Measurements from ENCODE around the gene LILRA2. TPM values are rescaled to one million over a fixed set of nuclear protein-coding genes. Genes with fewer than 3 reads are reported as not detected.
"Not testable (repeated sequence)": the region's sequence is repeated elsewhere in the genome, so short reads cannot be mapped to it uniquely, and the experiment has no call there.

LILRA2 gene
- total and polyA plus RNA-seq, 2 of the 13 experiments (the other 11 are each of a cell fraction or from before 2014, with no cell fraction given) = 0.53 TPM; not detected in 1

DNA sequence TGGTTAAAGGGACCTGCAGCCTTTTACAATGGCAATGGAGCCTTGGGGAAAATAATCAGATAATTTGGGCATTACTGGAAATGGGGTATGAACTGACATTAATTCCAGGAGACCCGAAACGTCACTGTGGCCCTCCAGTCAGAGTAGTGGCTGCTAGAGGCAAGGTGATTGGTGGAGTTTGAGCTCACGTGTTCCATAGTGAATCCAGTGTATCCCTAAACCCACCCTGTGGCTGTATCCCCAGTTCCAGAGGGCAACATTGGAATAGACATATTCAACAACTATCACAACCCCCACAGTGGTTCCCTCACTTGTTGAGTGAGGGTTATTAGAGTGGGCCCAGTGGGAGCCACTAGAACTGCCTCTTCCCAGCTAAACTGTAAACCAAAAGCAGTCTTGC is 3.3 kb upstream of the LILRA2 start (continued):
- TF ChIP-seq, protein P1, sequence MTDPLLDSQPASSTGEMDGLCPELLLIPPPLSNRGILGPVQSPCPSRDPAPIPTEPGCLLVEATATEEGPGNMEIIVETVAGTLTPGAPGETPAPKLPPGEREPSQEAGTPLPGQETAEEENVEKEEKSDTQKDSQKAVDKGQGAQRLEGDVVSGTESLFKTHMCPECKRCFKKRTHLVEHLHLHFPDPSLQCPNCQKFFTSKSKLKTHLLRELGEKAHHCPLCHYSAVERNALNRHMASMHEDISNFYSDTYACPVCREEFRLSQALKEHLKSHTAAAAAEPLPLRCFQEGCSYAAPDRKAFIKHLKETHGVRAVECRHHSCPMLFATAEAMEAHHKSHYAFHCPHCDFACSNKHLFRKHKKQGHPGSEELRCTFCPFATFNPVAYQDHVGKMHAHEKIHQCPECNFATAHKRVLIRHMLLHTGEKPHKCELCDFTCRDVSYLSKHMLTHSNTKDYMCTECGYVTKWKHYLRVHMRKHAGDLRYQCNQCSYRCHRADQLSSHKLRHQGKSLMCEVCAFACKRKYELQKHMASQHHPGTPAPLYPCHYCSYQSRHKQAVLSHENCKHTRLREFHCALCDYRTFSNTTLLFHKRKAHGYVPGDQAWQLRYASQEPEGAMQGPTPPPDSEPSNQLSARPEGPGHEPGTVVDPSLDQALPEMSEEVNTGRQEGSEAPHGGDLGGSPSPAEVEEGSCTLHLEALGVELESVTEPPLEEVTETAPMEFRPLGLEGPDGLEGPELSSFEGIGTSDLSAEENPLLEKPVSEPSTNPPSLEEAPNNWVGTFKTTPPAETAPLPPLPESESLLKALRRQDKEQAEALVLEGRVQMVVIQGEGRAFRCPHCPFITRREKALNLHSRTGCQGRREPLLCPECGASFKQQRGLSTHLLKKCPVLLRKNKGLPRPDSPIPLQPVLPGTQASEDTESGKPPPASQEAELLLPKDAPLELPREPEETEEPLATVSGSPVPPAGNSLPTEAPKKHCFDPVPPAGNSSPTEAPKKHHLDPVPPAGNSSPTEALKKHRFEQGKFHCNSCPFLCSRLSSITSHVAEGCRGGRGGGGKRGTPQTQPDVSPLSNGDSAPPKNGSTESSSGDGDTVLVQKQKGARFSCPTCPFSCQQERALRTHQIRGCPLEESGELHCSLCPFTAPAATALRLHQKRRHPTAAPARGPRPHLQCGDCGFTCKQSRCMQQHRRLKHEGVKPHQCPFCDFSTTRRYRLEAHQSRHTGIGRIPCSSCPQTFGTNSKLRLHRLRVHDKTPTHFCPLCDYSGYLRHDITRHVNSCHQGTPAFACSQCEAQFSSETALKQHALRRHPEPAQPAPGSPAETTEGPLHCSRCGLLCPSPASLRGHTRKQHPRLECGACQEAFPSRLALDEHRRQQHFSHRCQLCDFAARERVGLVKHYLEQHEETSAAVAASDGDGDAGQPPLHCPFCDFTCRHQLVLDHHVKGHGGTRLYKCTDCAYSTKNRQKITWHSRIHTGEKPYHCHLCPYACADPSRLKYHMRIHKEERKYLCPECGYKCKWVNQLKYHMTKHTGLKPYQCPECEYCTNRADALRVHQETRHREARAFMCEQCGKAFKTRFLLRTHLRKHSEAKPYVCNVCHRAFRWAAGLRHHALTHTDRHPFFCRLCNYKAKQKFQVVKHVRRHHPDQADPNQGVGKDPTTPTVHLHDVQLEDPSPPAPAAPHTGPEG (CRISPR knock-in tag; IDR thresholded peaks at IDR 0.05) = no peak
- no peak for TF ChIP-seq ESRRA (CRISPR knock-in tag; IDR thresholded peaks at IDR 0.05; ENCODE audit: low read depth)
- TF ChIP-seq, protein P2, sequence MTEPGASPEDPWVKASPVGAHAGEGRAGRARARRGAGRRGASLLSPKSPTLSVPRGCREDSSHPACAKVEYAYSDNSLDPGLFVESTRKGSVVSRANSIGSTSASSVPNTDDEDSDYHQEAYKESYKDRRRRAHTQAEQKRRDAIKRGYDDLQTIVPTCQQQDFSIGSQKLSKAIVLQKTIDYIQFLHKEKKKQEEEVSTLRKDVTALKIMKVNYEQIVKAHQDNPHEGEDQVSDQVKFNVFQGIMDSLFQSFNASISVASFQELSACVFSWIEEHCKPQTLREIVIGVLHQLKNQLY (CRISPR knock-in tag; IDR thresholded peaks at IDR 0.05) = no peak
- TF ChIP-seq CHD4 (IDR thresholded peaks at IDR 0.05; ENCODE audit: borderline replicate concordance, low read length) = no peak
- no peak for TF ChIP-seq NRL (CRISPR knock-in tag; IDR thresholded peaks at IDR 0.05; ENCODE audit: borderline replicate concordance)

GRCh38 chr19:54571715-54572615 is 1.6 kb upstream of the LILRA2 start:
- FAIRE-seq; intact Hi-C loops (cut with micrococcal nuclease; ENCODE audit: unreplicated experiment); CTCF ChIA-PET (ENCODE audit: low intra/inter-chr PET ratio, low total read pairs): not testable (repeated sequence)

More at GRCh38 chr19:54571715-54572615, 1.6 kb upstream of the LILRA2 start:
- DNase-seq (ENCODE audit: low spot score); H3K9me3 ChIP-seq (ENCODE audit: low read length); H3K4me2 ChIP-seq (ENCODE audit: low read depth, low read length); H2AFZ ChIP-seq (ENCODE audit: low read length); H3K4me3 ChIP-seq (replicated peaks in 1 of 3; ENCODE audit: insufficient read depth in 1 of 3, low read depth in 2 of 3, low read length in 3 of 3); ATAC-seq; H3K4me1 ChIP-seq (ENCODE audit: insufficient read depth, low read length); H3K27me3 ChIP-seq (ENCODE audit: control insufficient read depth in 1 of 2, insufficient read depth in 2 of 2, low read length in 2 of 2); H3K79me2 ChIP-seq (ENCODE audit: insufficient read depth, low read length); H4K20me1 ChIP-seq (ENCODE audit: insufficient read depth, low read length); H3K9ac ChIP-seq (ENCODE audit: insufficient read depth, low read depth, low read length); H3K36me3 ChIP-seq (replicated peaks in 1 of 2; ENCODE audit: control insufficient read depth in 1 of 2, insufficient read depth in 2 of 2, low read length in 2 of 2); H3K27ac ChIP-seq (ENCODE audit: extremely low read length, insufficient read depth, low read length); BruUV-seq (replicated peaks); in situ Hi-C loops (cut with HindIII; ENCODE audit: extremely low pct_ligation_motif_present, low pct_unique_long_range_greater_than_20kb); POLR2A ChIA-PET: not testable (repeated sequence)
- 29% methylated on average over 12 of the region's 17 CpGs for WGBS (ENCODE audit: low lambda C conversion rate)
